ENCODE measurements around the gene VMAC. TPM values are rescaled to one million over a fixed set of nuclear protein-coding genes. Genes with fewer than 3 reads are reported as not detected.

The VMAC gene
- polyA plus RNA-seq, 1 donor (not counting 4 experiments of a cell fraction or from before 2014, with no cell fraction given) = 2.2 TPM

- Histone ChIP-seq H3K27me3 (ENCODE audit: control insufficient read depth, extremely low read depth, insufficient read depth, low read length) (no peaks in the 10 kb centered on the region), H2AFZ (ENCODE audit: control insufficient read depth, low read length) (no peak overlapping the region), H3K4me1 (ENCODE audit: control insufficient read depth, extremely low read depth, insufficient read depth, low read length) (no peaks in the 10 kb centered on the region), H3K4me2 (ENCODE audit: control insufficient read depth, extremely low read depth, insufficient read depth, low read depth, low read length) (no peak overlapping the region), H4K20me1 (ENCODE audit: control insufficient read depth, extremely low read depth, insufficient read depth, low read length) (peaks cover 1% of the 10 kb centered on the region), H3K27ac (ENCODE audit: control insufficient read depth, insufficient read depth, low read length) (no peak overlapping the region), H3K9me1 (ENCODE audit: control insufficient read depth, extremely low read depth, insufficient read depth, low read length) (no peaks in the 10 kb centered on the region), H3K79me2 (ENCODE audit: control insufficient read depth, insufficient read depth, low read length) (no peaks in the 10 kb centered on the region), H3K36me3 (ENCODE audit: control insufficient read depth in 2 of 2, extremely low read depth in 1 of 2, insufficient read depth in 2 of 2, low read length in 2 of 2) (peaks cover 32 to 48% of the 10 kb centered on the region in 2 experiments), H3K4me3 (ENCODE audit: control insufficient read depth in 2 of 3, extremely low read depth in 1 of 3, insufficient read depth in 2 of 3, low read depth in 1 of 3, low read length in 3 of 3) (no peak overlapping the region), H3K9me3 (ENCODE audit: control insufficient read depth, low read depth, low read length) (no peaks in the 10 kb centered on the region), H3K9ac (ENCODE audit: control insufficient read depth, extremely low read depth, insufficient read depth, low read length) (no peak overlapping the region)
- FAIRE-seq (no peak), DNase-seq (ENCODE audit: low read depth, low spot score) (no peak)
- dilution Hi-C loops (cut with MboI; ENCODE audit: extremely low pct_ligation_motif_present, low sequenced_read_pairs) = no loop called here
- TF ChIP-seq, protein P1, sequence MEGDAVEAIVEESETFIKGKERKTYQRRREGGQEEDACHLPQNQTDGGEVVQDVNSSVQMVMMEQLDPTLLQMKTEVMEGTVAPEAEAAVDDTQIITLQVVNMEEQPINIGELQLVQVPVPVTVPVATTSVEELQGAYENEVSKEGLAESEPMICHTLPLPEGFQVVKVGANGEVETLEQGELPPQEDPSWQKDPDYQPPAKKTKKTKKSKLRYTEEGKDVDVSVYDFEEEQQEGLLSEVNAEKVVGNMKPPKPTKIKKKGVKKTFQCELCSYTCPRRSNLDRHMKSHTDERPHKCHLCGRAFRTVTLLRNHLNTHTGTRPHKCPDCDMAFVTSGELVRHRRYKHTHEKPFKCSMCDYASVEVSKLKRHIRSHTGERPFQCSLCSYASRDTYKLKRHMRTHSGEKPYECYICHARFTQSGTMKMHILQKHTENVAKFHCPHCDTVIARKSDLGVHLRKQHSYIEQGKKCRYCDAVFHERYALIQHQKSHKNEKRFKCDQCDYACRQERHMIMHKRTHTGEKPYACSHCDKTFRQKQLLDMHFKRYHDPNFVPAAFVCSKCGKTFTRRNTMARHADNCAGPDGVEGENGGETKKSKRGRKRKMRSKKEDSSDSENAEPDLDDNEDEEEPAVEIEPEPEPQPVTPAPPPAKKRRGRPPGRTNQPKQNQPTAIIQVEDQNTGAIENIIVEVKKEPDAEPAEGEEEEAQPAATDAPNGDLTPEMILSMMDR (optimal IDR thresholded peaks at IDR 0.05 in 1 of 3, IDR thresholded peaks at IDR 0.05 in 1 of 3, conservative IDR thresholded peaks at IDR 0.05 in 1 of 3; ENCODE audit: extremely low read depth in 1 of 3, insufficient read depth in 2 of 3, low read length in 3 of 3) = no peak
- no peak for TF ChIP-seq EZH2 (IDR thresholded peaks at IDR 0.05; ENCODE audit: low read length)
Measured at GRCh38 chr19:5925830-5926427, 21.3 kb downstream of the VMAC start.

DNA sequence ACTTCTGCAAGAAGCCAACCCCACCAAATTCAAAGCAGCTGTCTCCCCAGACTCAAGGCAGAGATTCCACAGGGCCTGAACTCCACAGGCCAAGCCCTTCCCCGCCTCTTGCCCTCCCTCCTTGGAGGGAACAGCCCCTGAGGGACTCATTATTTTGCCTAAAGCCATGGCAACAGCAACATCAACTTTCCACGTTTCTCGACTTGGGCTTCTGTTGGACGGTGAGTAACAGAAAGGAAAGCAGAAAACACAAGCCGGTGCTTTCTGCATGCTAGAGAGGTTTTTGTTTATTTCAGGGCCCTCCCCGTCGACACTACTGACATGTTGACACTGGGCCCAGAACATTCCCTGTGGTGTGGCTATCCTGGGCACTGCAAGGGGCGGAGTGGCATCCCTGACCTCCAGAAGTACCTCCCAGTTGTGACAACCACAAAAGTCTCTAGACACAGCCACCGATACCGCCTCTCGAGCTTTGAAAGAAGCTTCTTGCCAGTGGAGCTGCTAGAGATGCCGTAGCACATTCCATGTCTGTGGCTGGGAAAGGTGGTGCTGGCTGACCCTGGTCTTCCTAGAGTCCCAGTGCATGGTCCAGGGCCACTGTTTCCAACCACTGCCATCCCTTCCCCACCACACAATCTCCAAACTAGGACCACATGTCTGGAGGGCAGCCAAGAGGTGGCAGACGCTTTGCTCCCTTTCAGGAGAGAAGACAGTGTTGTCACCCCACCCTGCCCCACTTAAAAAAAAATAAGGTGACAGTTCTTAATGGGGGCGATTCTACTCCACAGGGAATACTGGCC, 22.2 kb downstream of the VMAC start:
- Histone ChIP-seq H3K4me1 (ENCODE audit: control insufficient read depth, extremely low read depth, insufficient read depth, low read length) (no peaks in the 10 kb centered on the region), H3K9ac (ENCODE audit: control insufficient read depth, extremely low read depth, insufficient read depth, low read length) (no peak overlapping the region), H3K4me3 (ENCODE audit: control insufficient read depth in 2 of 3, extremely low read depth in 1 of 3, insufficient read depth in 2 of 3, low read depth in 1 of 3, low read length in 3 of 3) (no peak overlapping the region), H3K4me2 (ENCODE audit: control insufficient read depth, extremely low read depth, insufficient read depth, low read depth, low read length) (no peak overlapping the region), H3K9me1 (ENCODE audit: control insufficient read depth, extremely low read depth, insufficient read depth, low read length) (no peaks in the 10 kb centered on the region), H3K36me3 (ENCODE audit: control insufficient read depth in 2 of 2, extremely low read depth in 1 of 2, insufficient read depth in 2 of 2, low read length in 2 of 2) (peaks cover 33 to 47% of the 10 kb centered on the region in 2 experiments), H3K9me3 (ENCODE audit: control insufficient read depth, low read depth, low read length) (no peaks in the 10 kb centered on the region), H3K79me2 (ENCODE audit: control insufficient read depth, insufficient read depth, low read length) (no peaks in the 10 kb centered on the region), H3K27me3 (ENCODE audit: control insufficient read depth, extremely low read depth, insufficient read depth, low read length) (no peaks in the 10 kb centered on the region), H3K27ac (ENCODE audit: control insufficient read depth, insufficient read depth, low read length) (no peak overlapping the region), H2AFZ (ENCODE audit: control insufficient read depth, low read length) (no peak overlapping the region), H4K20me1 (ENCODE audit: control insufficient read depth, extremely low read depth, insufficient read depth, low read length) (peaks cover 4% of the 10 kb centered on the region)
- DNase-seq (ENCODE audit: low read depth, low spot score) (no peak), FAIRE-seq (no peak)
- TF ChIP-seq EZH2 (IDR thresholded peaks at IDR 0.05; ENCODE audit: low read length) = no peak
- TF ChIP-seq, protein P1 (optimal IDR thresholded peaks at IDR 0.05 in 1 of 3, IDR thresholded peaks at IDR 0.05 in 1 of 3, conservative IDR thresholded peaks at IDR 0.05 in 1 of 3; ENCODE audit: extremely low read depth in 1 of 3, insufficient read depth in 2 of 3, low read length in 3 of 3) = no peak
- dilution Hi-C loops (cut with MboI; ENCODE audit: extremely low pct_ligation_motif_present, low sequenced_read_pairs) = no loop called here
